ENCODE data around the gene LHFPL6.

DNA sequence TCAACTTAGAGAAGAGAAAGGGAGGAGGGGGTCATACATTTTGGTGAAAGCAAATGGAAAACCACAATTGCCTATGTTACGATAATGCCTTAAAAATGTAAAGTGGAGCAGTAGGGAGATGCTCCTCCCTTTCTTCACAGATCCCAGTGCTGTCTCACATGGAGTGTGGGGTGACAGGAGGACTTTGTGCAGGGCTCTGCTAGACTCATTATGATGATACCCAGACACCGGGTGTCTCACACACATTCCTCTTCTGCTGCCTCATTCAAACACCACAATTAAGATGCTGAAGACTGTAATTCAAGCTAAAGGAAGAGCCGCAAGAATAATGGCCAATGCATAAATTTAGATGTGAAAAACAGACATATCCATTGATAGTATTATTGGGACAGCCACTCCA lies 150.6 kb downstream of the LHFPL6 start:
- TF ChIP-seq POLR2A (IDR thresholded peaks at IDR 0.05), result no peak
- TF ChIP-seq, protein P1, sequence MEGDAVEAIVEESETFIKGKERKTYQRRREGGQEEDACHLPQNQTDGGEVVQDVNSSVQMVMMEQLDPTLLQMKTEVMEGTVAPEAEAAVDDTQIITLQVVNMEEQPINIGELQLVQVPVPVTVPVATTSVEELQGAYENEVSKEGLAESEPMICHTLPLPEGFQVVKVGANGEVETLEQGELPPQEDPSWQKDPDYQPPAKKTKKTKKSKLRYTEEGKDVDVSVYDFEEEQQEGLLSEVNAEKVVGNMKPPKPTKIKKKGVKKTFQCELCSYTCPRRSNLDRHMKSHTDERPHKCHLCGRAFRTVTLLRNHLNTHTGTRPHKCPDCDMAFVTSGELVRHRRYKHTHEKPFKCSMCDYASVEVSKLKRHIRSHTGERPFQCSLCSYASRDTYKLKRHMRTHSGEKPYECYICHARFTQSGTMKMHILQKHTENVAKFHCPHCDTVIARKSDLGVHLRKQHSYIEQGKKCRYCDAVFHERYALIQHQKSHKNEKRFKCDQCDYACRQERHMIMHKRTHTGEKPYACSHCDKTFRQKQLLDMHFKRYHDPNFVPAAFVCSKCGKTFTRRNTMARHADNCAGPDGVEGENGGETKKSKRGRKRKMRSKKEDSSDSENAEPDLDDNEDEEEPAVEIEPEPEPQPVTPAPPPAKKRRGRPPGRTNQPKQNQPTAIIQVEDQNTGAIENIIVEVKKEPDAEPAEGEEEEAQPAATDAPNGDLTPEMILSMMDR (IDR thresholded peaks at IDR 0.05), result no peak
